HG02943 (cell line): Measurements from ENCODE around the gene RANBP3L.
"Not testable (repeated sequence)": the region's sequence is repeated elsewhere in the genome, so short reads cannot be mapped to it uniquely, and the experiment has no call there.

ENCODE experiments used
- ATAC-seq: cut with Tn5 transposase; IDR thresholded peaks from one replicate; pipeline ENCODE4 v1.9.1; 2021; ENCODE audit warnings: mild to moderate bottlenecking, low read depth, moderate library complexity; ENCODE audit not compliant: unreplicated experiment

Gene RANBP3L

GRCh38 chr5:36301858-36302603 is at the start of gene RANBP3L:
Gene RANBP3L, minus strand, starts transcription at chr5:36301902. Its CDS starts 486 bp downstream, at chr5:36301416.
- no peak for ATAC-seq

- no peak for ATAC-seq
These were observed 45.4 kb upstream of the RANBP3L start for GRCh38 chr5:36346896-36347690.

GRCh38 chr5:36344899-36345298 is 43.2 kb upstream of the RANBP3L start:
- ATAC-seq = no peak

- ATAC-seq = not testable (repeated sequence)
These were observed 40.0 kb upstream of the RANBP3L start for GRCh38 chr5:36341720-36342119.

GRCh38 chr5:36337597-36337996 is 35.9 kb upstream of the RANBP3L start:
- no peak for ATAC-seq

- ATAC-seq = no peak
These were observed 32.6 kb upstream of the RANBP3L start for GRCh38 chr5:36334315-36334714.

GRCh38 chr5:36332720-36333119 is 31.0 kb upstream of the RANBP3L start:
- ATAC-seq = not testable (repeated sequence)

- ATAC-seq = no peak
These were observed 23.5 kb upstream of the RANBP3L start for GRCh38 chr5:36325196-36325595.

GRCh38 chr5:36323926-36324781 is 22.5 kb upstream of the RANBP3L start:
- ATAC-seq = no peak

GRCh38 chr5:36312953-36313672 is 11.4 kb upstream of the RANBP3L start:
- no peak for ATAC-seq

GRCh38 chr5:36311956-36312355 is 10.3 kb upstream of the RANBP3L start:
- no peak for ATAC-seq

- no peak for ATAC-seq
These were observed 8.4 kb upstream of the RANBP3L start for GRCh38 chr5:36310138-36310537.

GRCh38 chr5:36305571-36306326 is 4.0 kb upstream of the RANBP3L start:
- no peak for ATAC-seq

- ATAC-seq = no peak
These were observed 2.5 kb upstream of the RANBP3L start for GRCh38 chr5:36304095-36304805.

- no peak for ATAC-seq
These were observed 668 bp downstream of the RANBP3L start for GRCh38 chr5:36300927-36301540.

- no peak for ATAC-seq
These were observed 1.3 kb downstream of the RANBP3L start for GRCh38 chr5:36300191-36300926.

- no peak for ATAC-seq
These were observed 3.1 kb downstream of the RANBP3L start for GRCh38 chr5:36298552-36298951.

- ATAC-seq = no peak
These were observed 4.0 kb downstream of the RANBP3L start for GRCh38 chr5:36297653-36298052.
